OCI-LY7 (cell line): ENCODE results near the gene RRBP1.

Experiments used
- EZH2phosphoT487 ChIP-seq: fragments of 200-600 bp; sonication (generic); IDR thresholded peaks from 2 replicates; pipeline ENCODE4 v1.6.1; 2018; ENCODE audit warnings: low read depth, borderline replicate concordance, mild to moderate bottlenecking, mixed run types, antibody characterized with exemption, low read length, moderate library complexity, mixed read lengths
- TF ChIP-seq, protein P1 (sequence below): fragments of 200-600 bp; sonication (generic); conservative IDR thresholded peaks from 2 replicates; pipeline ENCODE4 v1.5.1; 2014; ENCODE audit warnings: mild to moderate bottlenecking, antibody characterized with exemption, low read length, moderate library complexity, mixed read lengths

- TF ChIP-seq EZH2phosphoT487: no peak
- TF ChIP-seq, protein P1, sequence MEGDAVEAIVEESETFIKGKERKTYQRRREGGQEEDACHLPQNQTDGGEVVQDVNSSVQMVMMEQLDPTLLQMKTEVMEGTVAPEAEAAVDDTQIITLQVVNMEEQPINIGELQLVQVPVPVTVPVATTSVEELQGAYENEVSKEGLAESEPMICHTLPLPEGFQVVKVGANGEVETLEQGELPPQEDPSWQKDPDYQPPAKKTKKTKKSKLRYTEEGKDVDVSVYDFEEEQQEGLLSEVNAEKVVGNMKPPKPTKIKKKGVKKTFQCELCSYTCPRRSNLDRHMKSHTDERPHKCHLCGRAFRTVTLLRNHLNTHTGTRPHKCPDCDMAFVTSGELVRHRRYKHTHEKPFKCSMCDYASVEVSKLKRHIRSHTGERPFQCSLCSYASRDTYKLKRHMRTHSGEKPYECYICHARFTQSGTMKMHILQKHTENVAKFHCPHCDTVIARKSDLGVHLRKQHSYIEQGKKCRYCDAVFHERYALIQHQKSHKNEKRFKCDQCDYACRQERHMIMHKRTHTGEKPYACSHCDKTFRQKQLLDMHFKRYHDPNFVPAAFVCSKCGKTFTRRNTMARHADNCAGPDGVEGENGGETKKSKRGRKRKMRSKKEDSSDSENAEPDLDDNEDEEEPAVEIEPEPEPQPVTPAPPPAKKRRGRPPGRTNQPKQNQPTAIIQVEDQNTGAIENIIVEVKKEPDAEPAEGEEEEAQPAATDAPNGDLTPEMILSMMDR: no peak
These were observed 7.1 kb downstream of the RRBP1 start for GRCh38 chr20:17674722-17675518.
